Fibroblast of skin of right quadriceps (primary cell): ENCODE measurements around the gene UFSP2.

Experiments used
- DNase-seq: peaks from one replicate; pipeline ENCODE4 v3.0.0-alpha.2; 2013

Gene UFSP2, protein sequence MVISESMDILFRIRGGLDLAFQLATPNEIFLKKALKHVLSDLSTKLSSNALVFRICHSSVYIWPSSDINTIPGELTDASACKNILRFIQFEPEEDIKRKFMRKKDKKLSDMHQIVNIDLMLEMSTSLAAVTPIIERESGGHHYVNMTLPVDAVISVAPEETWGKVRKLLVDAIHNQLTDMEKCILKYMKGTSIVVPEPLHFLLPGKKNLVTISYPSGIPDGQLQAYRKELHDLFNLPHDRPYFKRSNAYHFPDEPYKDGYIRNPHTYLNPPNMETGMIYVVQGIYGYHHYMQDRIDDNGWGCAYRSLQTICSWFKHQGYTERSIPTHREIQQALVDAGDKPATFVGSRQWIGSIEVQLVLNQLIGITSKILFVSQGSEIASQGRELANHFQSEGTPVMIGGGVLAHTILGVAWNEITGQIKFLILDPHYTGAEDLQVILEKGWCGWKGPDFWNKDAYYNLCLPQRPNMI

DNA sequence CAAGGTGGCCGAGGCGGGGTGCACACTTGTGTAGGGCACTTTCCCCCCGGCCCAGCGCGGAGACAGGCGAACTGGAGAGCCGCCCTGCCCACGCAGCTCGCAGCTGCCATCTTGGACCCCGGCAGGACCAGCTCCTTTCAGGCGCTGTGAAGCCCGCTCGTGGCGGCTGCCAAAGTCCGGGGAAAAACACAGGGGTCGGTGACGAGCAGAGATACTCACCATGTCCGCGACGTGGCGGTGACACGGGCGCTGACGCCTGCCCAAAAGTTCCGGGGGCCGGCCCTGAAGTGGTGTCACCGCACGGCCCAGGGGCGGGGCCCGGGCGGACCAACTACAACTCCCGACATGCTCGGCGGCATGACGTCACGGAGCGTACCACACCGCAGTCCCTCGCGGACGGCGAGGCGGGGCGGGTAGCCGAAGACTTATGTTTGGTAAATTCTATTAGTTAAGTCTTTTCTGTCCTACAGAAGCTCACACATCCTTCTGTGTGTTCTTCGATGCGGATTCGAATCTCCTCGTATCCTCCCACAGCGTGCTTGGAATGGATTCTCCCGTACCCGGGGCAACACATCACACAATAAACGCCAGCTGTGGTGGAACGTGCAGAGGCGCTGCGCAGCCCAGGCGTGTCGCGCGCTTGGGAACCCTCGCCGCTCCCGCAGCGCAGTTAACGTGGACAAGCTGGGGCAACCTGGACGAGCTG is at the start of gene UFSP2:
Gene UFSP2 (minus strand): TSS at position 318 of the 706 bp plus-strand sequence. CDS start 96 bp downstream, at position 222.
- DNase-seq = peak; percentile 90

- no peak for DNase-seq
Measured at GRCh38 chr4:185473247-185473646, 47.5 kb upstream of the UFSP2 start.

- no peak for DNase-seq
Measured at GRCh38 chr4:185472103-185472542, 46.4 kb upstream of the UFSP2 start.

- peak; percentile 91 for DNase-seq
Measured at GRCh38 chr4:185471235-185472102, 45.7 kb upstream of the UFSP2 start, which contains the start of gene CCDC110. Gene CCDC110 (minus strand): TSS chr4:185471733. CDS start chr4:185471683, 50 bp downstream.

GRCh38 chr4:185470501-185471195 is 44.9 kb upstream of the UFSP2 start:
- peak; percentile 3 for DNase-seq

- DNase-seq = no peak
Measured at GRCh38 chr4:185469580-185470154, 43.9 kb upstream of the UFSP2 start.

- DNase-seq = no peak
Measured at GRCh38 chr4:185468999-185469398, 43.2 kb upstream of the UFSP2 start.

DNA sequence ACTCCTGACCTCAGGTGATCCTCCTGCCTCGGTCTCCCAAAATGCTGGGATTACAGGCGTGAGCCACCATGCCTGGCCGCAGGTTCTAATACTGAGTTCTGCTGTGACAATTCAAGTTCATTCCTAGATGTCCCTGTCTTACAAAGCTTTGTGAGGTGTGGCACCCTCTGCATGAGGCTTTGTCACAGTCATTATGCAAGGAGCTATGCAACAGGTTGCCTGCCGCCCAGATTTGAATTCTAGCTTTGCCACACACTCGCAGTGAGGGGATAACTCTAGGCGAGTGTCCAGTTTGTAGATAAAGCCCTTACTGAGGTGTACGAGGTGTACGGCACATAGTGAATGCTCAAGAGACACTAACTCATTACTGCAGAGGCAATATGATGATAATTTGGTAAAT is 42.2 kb upstream of the UFSP2 start:
- no peak for DNase-seq

GRCh38 chr4:185467101-185467500 is 41.3 kb upstream of the UFSP2 start:
- DNase-seq = peak; percentile 20

- no peak for DNase-seq
Measured at GRCh38 chr4:185465707-185466106, 39.9 kb upstream of the UFSP2 start.

DNA sequence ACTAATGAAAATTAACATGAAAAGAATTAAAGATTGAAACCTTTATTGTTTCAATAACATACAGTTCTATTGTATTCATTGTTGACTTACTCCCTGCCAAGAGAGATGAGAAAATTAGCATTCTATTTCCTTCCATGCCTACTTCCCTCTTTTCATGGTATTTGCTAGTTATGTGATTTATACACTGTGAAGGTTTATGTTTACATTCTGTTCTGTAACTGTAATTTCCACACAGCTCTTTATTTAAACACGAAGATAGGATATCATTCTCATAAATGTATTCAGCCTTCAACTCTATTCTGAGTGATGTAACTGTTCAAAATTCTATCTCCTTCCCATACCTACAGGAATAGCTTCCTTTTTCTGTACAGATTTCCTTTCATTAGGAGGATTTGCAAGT is 39.1 kb upstream of the UFSP2 start:
- DNase-seq = no peak

- no peak for DNase-seq
Measured at GRCh38 chr4:185464183-185464582, 38.4 kb upstream of the UFSP2 start.

DNA sequence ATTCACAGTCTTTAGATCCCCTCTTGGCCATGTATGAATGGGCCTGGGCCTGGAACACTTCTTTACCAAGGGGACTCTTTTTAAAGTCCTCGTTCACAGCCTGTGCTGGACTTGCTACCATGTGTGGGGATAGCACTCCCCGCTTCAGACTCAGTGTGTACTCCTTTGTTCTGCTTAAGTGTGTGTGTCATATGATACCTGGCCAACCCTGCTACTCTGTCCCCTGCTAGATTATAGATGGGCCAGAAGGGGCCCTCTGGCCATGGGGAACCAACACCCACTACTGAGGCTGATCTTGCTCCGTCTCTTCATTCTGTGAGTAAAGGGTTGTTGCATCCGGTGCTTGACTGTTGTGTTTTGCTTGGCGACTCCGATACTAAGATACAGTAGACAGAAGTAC is 37.8 kb upstream of the UFSP2 start:
- no peak for DNase-seq

DNA sequence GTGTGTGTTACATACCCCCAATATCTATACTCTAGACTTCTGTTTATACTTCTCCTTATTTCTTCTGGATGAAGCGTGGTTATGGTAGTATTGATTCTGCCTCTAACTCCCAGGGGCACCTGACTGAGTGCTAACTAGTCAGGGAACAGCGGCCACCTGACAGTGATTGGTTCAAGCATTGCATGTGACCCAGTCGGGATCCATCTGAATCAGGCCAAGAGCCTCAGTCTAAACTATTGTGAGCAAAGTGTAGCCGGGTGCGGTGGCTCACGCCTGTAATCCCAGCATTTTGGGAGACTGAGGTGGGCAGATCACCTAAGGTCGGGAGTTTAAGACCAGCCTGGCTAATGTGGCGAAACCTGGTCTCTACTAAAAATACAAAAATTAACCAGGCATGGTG is 35.8 kb upstream of the UFSP2 start:
- DNase-seq = no peak

DNA sequence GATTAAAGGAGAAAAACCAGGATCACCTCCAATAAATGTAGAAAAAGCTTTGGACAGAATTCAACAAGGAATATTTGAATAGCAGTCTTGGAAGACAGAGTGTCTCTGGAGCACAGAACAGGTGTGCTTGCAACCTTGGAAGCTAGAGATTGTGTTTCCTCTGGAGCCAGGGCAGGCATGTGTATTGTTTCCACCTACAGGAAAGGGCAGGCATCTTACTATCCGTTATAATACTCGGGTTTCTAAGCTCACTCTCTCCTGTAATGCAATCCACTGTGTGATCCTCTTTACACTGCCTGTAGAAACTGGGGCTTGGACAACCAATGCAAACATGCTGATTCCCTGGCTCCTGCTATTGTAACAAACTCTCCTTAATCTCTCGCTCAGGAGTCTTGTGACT is 31.4 kb upstream of the UFSP2 start:
- no peak for DNase-seq

DNA sequence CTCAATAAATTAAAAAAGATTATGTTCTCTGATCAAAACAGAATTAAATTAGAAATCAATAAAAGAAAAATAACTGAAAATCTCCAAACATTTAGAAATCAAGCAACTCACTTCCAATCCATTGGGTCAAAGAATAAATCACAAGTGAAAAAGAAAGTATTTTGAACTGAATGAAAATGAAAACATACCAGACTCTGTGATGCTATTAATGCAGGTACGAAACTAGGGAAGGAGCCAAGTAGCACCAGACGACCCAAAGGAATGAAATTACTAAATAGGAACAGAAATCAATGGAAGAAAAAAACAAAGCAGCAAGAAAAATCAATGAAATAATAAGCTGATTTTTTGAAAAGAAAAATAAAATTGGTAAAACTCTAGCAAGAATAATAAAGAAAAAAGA is 30.4 kb upstream of the UFSP2 start:
- no peak for DNase-seq

DNA sequence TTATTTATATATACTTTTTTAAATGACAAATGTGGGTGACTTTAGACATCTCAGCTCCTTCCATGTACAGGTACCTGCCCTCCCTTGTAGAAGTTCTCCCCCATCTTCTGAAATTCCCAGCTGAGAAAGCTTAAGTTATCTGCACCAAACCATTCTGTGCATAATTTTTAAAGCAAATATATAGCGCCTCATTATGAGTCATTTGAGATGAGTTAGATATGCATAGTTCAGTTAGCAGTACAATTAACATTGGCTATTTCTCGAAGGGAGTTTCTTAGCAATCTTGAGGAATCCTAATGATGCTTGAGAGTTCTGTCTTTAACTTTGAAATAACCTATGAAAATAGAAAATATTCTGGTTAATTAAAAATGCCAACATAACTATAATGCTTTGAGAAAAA is 19.4 kb upstream of the UFSP2 start:
- DNase-seq = no peak

DNA sequence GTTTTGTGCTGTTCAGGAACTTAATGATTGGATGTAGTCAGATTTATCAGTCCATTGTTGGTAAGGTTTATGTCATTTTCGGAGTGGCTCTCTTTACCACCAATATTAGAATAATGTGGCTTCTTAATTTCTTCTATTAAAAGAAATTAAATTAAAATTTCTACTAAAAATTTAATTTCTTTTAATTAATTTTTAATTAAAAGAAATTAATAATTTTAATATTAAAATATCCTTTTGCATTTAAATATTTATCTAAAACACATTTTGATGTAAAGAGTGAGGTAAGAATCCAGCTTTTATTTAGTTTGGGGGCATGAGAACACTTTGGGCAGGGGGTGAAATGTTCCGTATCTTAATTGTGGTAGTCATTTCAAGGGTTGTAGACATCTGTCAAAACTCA is 15.7 kb upstream of the UFSP2 start:
- no peak for DNase-seq

- no peak for DNase-seq
Measured at GRCh38 chr4:185437809-185438208, 12.0 kb upstream of the UFSP2 start.

GRCh38 chr4:185435466-185435865 is 9.7 kb upstream of the UFSP2 start:
- DNase-seq = no peak

DNA sequence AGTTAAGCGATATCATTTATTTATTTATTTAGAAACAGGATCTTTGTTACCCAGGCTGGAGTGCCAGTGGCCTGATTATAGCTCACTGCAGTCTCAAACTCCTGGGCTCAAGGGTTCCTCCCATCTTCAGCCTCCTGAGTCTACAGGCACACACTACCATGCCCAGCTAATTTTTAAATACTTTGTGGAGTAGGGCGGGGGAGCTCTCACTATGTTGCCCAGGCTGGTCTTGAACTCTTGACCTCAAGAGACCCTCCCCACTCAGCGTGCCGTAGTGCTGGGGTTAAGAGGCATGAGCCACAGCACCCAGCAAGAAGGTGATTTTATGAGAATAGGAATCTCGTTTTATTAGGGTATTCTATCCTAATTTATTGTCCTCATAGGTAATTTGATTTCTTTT is 3.9 kb upstream of the UFSP2 start:
- DNase-seq = no peak
